Gastrocnemius medialis (tissue), 4 donors: ENCODE measurements around the gene C11orf65. TPM values are rescaled to one million over a fixed set of nuclear protein-coding genes. Genes with fewer than 3 reads are reported as not detected.

Experiments used
- ATAC-seq, 2 donors: fragments of 150-250 bp; one replicate each; pipeline ENCODE4 v1.9.1; 2016
- DNase-seq, 2 donors: peaks; one replicate each; pipeline ENCODE4 v3.0.0-alpha.2; 2019
- H3K27ac ChIP-seq, 4 donors: fragments of 200-600 bp; sonication (generic); 1 replicate in 1 of 4; 2 replicates in 3 of 4; pipeline ENCODE4 v1.5.1; 2016 to 2018; ENCODE audit warnings: mild to moderate bottlenecking in 2 of 4, moderate library complexity in 1 of 4
- H3K27me3 ChIP-seq, 3 donors: fragments of 200-600 bp; sonication (generic) in 2 of 3; 1 replicate in 1 of 3; 2 replicates in 2 of 3; pipeline versions ENCODE4 v1.5.1 to v1.6.0; 2016 to 2019; ENCODE audit warnings: mild to moderate bottlenecking in 1 of 3, moderate library complexity in 1 of 3
- H3K36me3 ChIP-seq, 2 donors: fragments of 200-600 bp; sonication (generic) in 1 of 2; one replicate each; pipeline ENCODE4 v1.5.1; 2017 to 2018
- H3K4me1 ChIP-seq, 2 donors: fragments of 200-600 bp; sonication (generic) in 1 of 2; one replicate each; pipeline ENCODE4 v1.5.1; 2016 to 2017; ENCODE audit warnings: mild to moderate bottlenecking in 2 of 2
- H3K4me3 ChIP-seq, 4 donors: fragments of 200-600 bp; sonication (generic) in 3 of 4; 1 replicate in 1 of 4; 2 replicates in 3 of 4; pipeline ENCODE4 v1.5.1; 2016 to 2019; ENCODE audit warnings: mild to moderate bottlenecking in 2 of 4
- H3K9me3 ChIP-seq, 3 donors: fragments of 200-600 bp; sonication (generic) in 2 of 3; 1 replicate in 1 of 3; 2 replicates in 2 of 3; pipeline ENCODE4 v1.5.1; 2016 to 2019
- POLR2A ChIP-seq, 2 donors: fragments of 450-650 bp; IDR thresholded peaks; one replicate each; pipeline ENCODE4 v1.6.1; 2017; ENCODE audit warnings: antibody characterized with exemption in 2 of 2, mild to moderate bottlenecking in 2 of 2, moderate library complexity in 2 of 2
- in situ Hi-C, 4 donors: fragments of 200-750 bp; cut with MboI; loops; one replicate each; pipeline versions ENCODE4 v1.15.0 to v1.8.0; 2017; ENCODE audit warnings: low sequenced_read_pairs in 4 of 4
- intact Hi-C: fragments of 100-400 bp; cut with DNase I; formaldehyde crosslinking; loops from one replicate; pipeline ENCODE4 v1.15.1; 2023; ENCODE audit warnings: low total_unique reads
- total RNA-seq, 4 donors: library from RNA; depleted of rRNA; stranded (reverse); fragments of >200 nt; gene quantifications; one replicate each; pipeline versions ENCODE4 v1.1.0 to v1.2.3, GENCODE V29; 2016
- TF ChIP-seq, protein P1 (sequence below), 5 experiments: fragments of 450-650 bp in 3 of 5; fragments of 200-600 bp in 2 of 5; sonication (generic) in 2 of 5; IDR thresholded peaks in 4 of 5; conservative IDR thresholded peaks in 1 of 5; 1 replicate in 4 of 5; 2 replicates in 1 of 5; pipeline ENCODE4 v1.5.1; 2016 to 2019; ENCODE audit warnings: antibody characterized with exemption in 5 of 5, mild to moderate bottlenecking in 3 of 5, moderate library complexity in 3 of 5

The C11orf65 gene
- total RNA-seq, 4 donors from 2014 or later = 0.51 TPM; not detected in 3

DNA sequence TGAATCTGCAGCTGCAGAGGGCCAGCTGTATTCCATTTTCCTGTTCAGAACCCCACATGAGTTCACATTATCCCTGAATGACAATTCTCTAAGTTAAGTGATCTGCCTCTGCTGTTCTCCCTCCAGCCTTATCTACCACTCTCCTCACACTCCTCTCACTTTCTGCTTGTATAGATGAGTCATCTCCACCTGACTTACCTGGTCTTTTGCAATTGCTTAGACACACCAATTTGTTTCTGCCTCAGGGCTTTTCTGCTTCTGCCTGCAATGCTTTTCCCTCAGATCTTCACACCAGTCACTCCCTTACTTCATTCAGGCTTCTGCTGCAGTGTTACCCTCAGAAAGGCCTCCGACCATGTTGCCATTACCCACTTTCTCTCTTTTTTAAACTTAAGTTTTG, 126.4 kb downstream of the C11orf65 start:
- H3K4me3 ChIP-seq = no peak overlapping the region
- in situ Hi-C loops (no loop called here), intact Hi-C loops (no loop called here)
- H3K27ac ChIP-seq = no peak overlapping the region
- peaks cover 0 to 17% of the 10 kb centered on the region in 2 donors for H3K36me3 ChIP-seq
- DNase-seq (no peak), ATAC-seq (no peak)
- no peaks in the 10 kb centered on the region for H3K27me3 ChIP-seq
- no peaks in the 10 kb centered on the region for H3K9me3 ChIP-seq
- TF ChIP-seq, protein P1, sequence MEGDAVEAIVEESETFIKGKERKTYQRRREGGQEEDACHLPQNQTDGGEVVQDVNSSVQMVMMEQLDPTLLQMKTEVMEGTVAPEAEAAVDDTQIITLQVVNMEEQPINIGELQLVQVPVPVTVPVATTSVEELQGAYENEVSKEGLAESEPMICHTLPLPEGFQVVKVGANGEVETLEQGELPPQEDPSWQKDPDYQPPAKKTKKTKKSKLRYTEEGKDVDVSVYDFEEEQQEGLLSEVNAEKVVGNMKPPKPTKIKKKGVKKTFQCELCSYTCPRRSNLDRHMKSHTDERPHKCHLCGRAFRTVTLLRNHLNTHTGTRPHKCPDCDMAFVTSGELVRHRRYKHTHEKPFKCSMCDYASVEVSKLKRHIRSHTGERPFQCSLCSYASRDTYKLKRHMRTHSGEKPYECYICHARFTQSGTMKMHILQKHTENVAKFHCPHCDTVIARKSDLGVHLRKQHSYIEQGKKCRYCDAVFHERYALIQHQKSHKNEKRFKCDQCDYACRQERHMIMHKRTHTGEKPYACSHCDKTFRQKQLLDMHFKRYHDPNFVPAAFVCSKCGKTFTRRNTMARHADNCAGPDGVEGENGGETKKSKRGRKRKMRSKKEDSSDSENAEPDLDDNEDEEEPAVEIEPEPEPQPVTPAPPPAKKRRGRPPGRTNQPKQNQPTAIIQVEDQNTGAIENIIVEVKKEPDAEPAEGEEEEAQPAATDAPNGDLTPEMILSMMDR (IDR thresholded peaks at IDR 0.05 in 4 of 5, conservative IDR thresholded peaks at IDR 0.05 in 1 of 5) = no peak
- TF ChIP-seq POLR2A (IDR thresholded peaks at IDR 0.05) = no peak
- no peaks in the 10 kb centered on the region for H3K4me1 ChIP-seq

DNA sequence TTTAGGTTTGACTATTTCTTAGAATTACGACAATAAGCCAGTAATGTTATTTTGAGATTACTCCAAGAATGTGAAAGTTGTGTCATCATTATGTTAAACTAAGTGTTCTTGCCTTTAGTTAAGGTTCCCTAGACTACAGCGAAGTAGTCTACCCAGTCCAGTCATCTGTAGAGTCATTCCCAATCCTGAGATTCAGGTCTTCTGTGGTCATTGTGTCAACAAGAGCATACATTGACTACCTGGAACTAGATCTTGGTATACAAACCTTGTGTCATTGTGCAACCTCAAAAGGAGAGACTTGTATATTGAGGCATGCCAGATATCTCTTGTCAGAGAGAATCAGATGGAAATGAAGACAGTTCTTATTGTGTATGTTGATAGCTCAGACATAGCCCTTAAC, 128.6 kb downstream of the C11orf65 start:
- H3K4me3 ChIP-seq = no peak overlapping the region
- peaks cover 0 to 32% of the 10 kb centered on the region in 2 donors for H3K36me3 ChIP-seq
- in situ Hi-C loops (no loop called here), intact Hi-C loops (no loop called here)
- H3K27me3 ChIP-seq = no peaks in the 10 kb centered on the region
- ATAC-seq (no peak), DNase-seq (no peak)
- no peaks in the 10 kb centered on the region for H3K4me1 ChIP-seq
- no peaks in the 10 kb centered on the region for H3K9me3 ChIP-seq
- no peak for TF ChIP-seq POLR2A (IDR thresholded peaks at IDR 0.05)
- TF ChIP-seq, protein P1 (IDR thresholded peaks at IDR 0.05 in 4 of 5, conservative IDR thresholded peaks at IDR 0.05 in 1 of 5) = no peak
- no peak overlapping the region for H3K27ac ChIP-seq

- intact Hi-C loops (no loop called here), in situ Hi-C loops (no loop called here)
- no peaks in the 10 kb centered on the region for H3K9me3 ChIP-seq
- H3K27me3 ChIP-seq = no peaks in the 10 kb centered on the region
- no peaks in the 10 kb centered on the region for H3K4me1 ChIP-seq
- no peak for TF ChIP-seq POLR2A (IDR thresholded peaks at IDR 0.05)
- TF ChIP-seq, protein P1 (IDR thresholded peaks at IDR 0.05 in 4 of 5, conservative IDR thresholded peaks at IDR 0.05 in 1 of 5) = no peak
- no peak overlapping the region for H3K27ac ChIP-seq
- ATAC-seq (no peak), DNase-seq (no peak)
- no peak overlapping the region for H3K4me3 ChIP-seq
- peaks cover 0 to 70% of the 10 kb centered on the region in 2 donors for H3K36me3 ChIP-seq
Measured at GRCh38 chr11:108333403-108333899, 133.9 kb downstream of the C11orf65 start.

Other genes starting within 250 kb of the C11orf65 start
- gene NPAT, start 244.9 kb downstream of the C11orf65 start, total RNA-seq = 10 to 100 TPM in 1 of 4 donors, 1 to 10 TPM in 3; 5.4 to 10.6 (median 7.5) TPM
- 10 to 100 TPM in 3 of 4 donors, 1 to 10 TPM in 1; 9.3 to 21.6 (median 15.9) TPM for gene ATM, start 244.5 kb downstream of the C11orf65 start, total RNA-seq
- gene POGLUT3, start 30.9 kb upstream of the C11orf65 start, total RNA-seq = 1 to 10 TPM; 2.5 to 4.9 (median 3.6) TPM
- under 1 TPM in 3 of 4 donors, not detected in 1; 0.07 to 0.22 (median 0.20) TPM for gene EXPH5, start 126.2 kb upstream of the C11orf65 start, total RNA-seq
- 10 to 100 TPM in 2 of 4 donors, 1 to 10 TPM in 2; 5.0 to 15.0 (median 10.5) TPM for gene DDX10, start 197.5 kb upstream of the C11orf65 start, total RNA-seq